SK-N-MC (cell line): ENCODE measurements around the gene CFAP61.

Experiments
- EZH2 ChIP-seq: fragments of 200-600 bp; sonication (generic); IDR thresholded peaks from one replicate; pipeline ENCODE4 v1.6.1; 2017; ENCODE audit warnings: antibody characterized with exemption
- FOXP2 ChIP-seq: optimal IDR thresholded peaks from 2 replicates; pipeline ENCODE3; 2011; ENCODE audit warnings: mild to moderate bottlenecking, moderate library complexity; ENCODE audit not compliant: insufficient read depth; ENCODE audit errors: extremely low read length, control extremely low read depth
- POLR2AphosphoS5 ChIP-seq: IDR thresholded peaks from 2 replicates; pipeline ENCODE4 v1.6.1; 2012; ENCODE audit warnings: mild to moderate bottlenecking, low read depth, low read length, borderline replicate concordance

GRCh38 chr20:20396794-20397193, 344.5 kb downstream of the CFAP61 start:
- TF ChIP-seq EZH2 (no peak), POLR2AphosphoS5 (no peak), FOXP2 (no peak)
